Measurements from ENCODE around the gene TTC12. TPM values are rescaled to one million over a fixed set of nuclear protein-coding genes. Genes with fewer than 3 reads are reported as not detected.

The TTC12 gene
- total and polyA plus RNA-seq, 2 of the 8 experiments (the other 6 are each of a cell fraction or from before 2014, with no cell fraction given) = 4.7 to 9.0 TPM

GRCh38 chr11:113316256-113316655 is 1.9 kb downstream of the TTC12 start:
- Histone ChIP-seq H3K23me2 (ENCODE audit: low read depth, low read length) (peaks cover 6% of the 10 kb centered on the region), H2AFZ (ENCODE audit: low read length) (no peak overlapping the region), H2BK20ac (ENCODE audit: low read length) (no peak overlapping the region), H2BK120ac (replicated peaks; ENCODE audit: low read depth, low read length) (no peak overlapping the region), H2AK5ac (ENCODE audit: low read depth, low read length) (no peak overlapping the region), H3K79me2 (ENCODE audit: control insufficient read depth in 1 of 2, insufficient read depth in 2 of 2, low read length in 2 of 2) (no peaks in the 10 kb centered on the region), H3K56ac (replicated peaks; ENCODE audit: insufficient read length, low read depth, low read length) (no peak overlapping the region), H2BK12ac (ENCODE audit: low read depth, low read length) (no peak overlapping the region), H3K4me2 (ENCODE audit: insufficient read depth in 1 of 2, low read depth in 2 of 2, low read length in 2 of 2) (no peak overlapping the region), H2BK15ac (ENCODE audit: low read length) (no peak overlapping the region), H3K4me1 (replicated peaks in 1 of 4; ENCODE audit: control insufficient read depth in 3 of 4, insufficient read depth in 4 of 4, low read length in 3 of 4) (peaks cover 0 to 13% (median 6%) of the 10 kb centered on the region in 4 experiments; a peak in 6 of 7 replicates), H3K4ac (replicated peaks; ENCODE audit: insufficient read length, low read depth, low read length) (no peak overlapping the region), H3K9ac (replicated peaks in 1 of 4; ENCODE audit: extremely low read depth in 1 of 4, low read depth in 3 of 4, low read length in 3 of 4) (no peak overlapping the region), H4K20me1 (replicated peaks in 1 of 2; ENCODE audit: control insufficient read depth in 1 of 2, insufficient read depth in 2 of 2, low read length in 2 of 2) (no peaks in the 10 kb centered on the region), H3K4me3 (ENCODE audit: extremely low read depth in 1 of 4, insufficient read depth in 2 of 4, low read depth in 3 of 4, low read length in 4 of 4) (no peak overlapping the region), H3K9me3 (ENCODE audit: insufficient read depth in 2 of 2, low read depth in 1 of 2, low read length in 1 of 2) (no peaks in the 10 kb centered on the region; a peak in 1 of 4 replicates), H3K36me3 (ENCODE audit: control insufficient read depth in 2 of 4, insufficient read depth in 4 of 4, low read length in 3 of 4) (no peaks in the 10 kb centered on the region), H3K18ac (ENCODE audit: extremely low read depth, low read length) (no peak overlapping the region), H3K79me1 (ENCODE audit: low read depth, low read length) (no peaks in the 10 kb centered on the region), H3K27ac (ENCODE audit: low read depth, low read length) (no peak overlapping the region), H2BK5ac (ENCODE audit: low read depth, low read length) (no peak overlapping the region), H3K14ac (ENCODE audit: insufficient read length) (no peak overlapping the region), H3K23ac (ENCODE audit: insufficient read length) (no peak overlapping the region), H4K5ac (ENCODE audit: insufficient read length, low read depth, low read length) (no peak overlapping the region), H4K91ac (replicated peaks; ENCODE audit: insufficient read length, low read length) (no peak overlapping the region), H4K8ac (ENCODE audit: extremely low read depth, insufficient read depth, low read length) (no peak overlapping the region), H3K27me3 (replicated peaks in 1 of 4; ENCODE audit: control insufficient read depth in 3 of 4, extremely low read depth in 1 of 4, insufficient read depth in 3 of 4, low read length in 3 of 4) (peaks cover 0 to 8% (median 3%) of the 10 kb centered on the region in 4 experiments; a peak in 1 of 7 replicates)
- CTCF ChIA-PET (ENCODE audit: partially characterized antibody) = interaction anchor here (1.0 to 1.2 kb wide), 2 partner anchors 215 to 216 kb away, joined by 3 to 4 read pairs; no protein-coding TSS in a partner anchor
- POLR2A ChIA-PET (ENCODE audit: partially characterized antibody) = no interaction called here
- FAIRE-seq (no peak), DNase-seq (ENCODE audit: low read depth in 1 of 2, low spot score in 2 of 2) (no peak)
- WGBS, 2 experiments (ENCODE audit: extremely low coverage in 1 of 2, insufficient coverage in 1 of 2, insufficient read length in 1 of 2, insufficient replicate concordance in 2 of 2, low coverage in 1 of 2, low lambda C conversion rate in 2 of 2, missing lambda C conversion rate in 1 of 2) = 89% methylated on average over 1 of the region's 1 CpG; no CpG with 5 or more reads in 1 of the 2 experiments
- TF ChIP-seq POLR2AphosphoS5 (IDR thresholded peaks at IDR 0.05; ENCODE audit: low read depth, low read length) (no peak), SP2 (IDR thresholded peaks at IDR 0.05; ENCODE audit: low read length) (no peak), SIN3A (conservative IDR thresholded peaks at IDR 0.05 in 1 of 2, IDR thresholded peaks at IDR 0.05 in 1 of 2; ENCODE audit: low read depth in 1 of 2, low read length in 2 of 2) (no peak), BRCA1 (IDR thresholded peaks at IDR 0.05; ENCODE audit: low read depth, low read length) (no peak), TEAD4 (IDR thresholded peaks at IDR 0.05; ENCODE audit: low read depth, low read length) (no peak), ASH2L (IDR thresholded peaks at IDR 0.05; ENCODE audit: low read length) (no peak), JUND (IDR thresholded peaks at IDR 0.05; ENCODE audit: low read length) (no peak), GTF2F1 (IDR thresholded peaks at IDR 0.05; ENCODE audit: borderline replicate concordance, low read depth, low read length) (no peak), ZNF274 (IDR thresholded peaks at IDR 0.05; ENCODE audit: borderline replicate concordance, extremely low read depth, low read length) (no peak), CTCF (IDR thresholded peaks at IDR 0.05; ENCODE audit: control extremely low read depth in 1 of 3, insufficient read depth in 1 of 3, low read depth in 1 of 3, low read length in 3 of 3) (no peak), SIRT6 (IDR thresholded peaks at IDR 0.05; ENCODE audit: low read length) (no peak)
